HepG2 (cell line): ENCODE data around the gene INTS2. TPM values are rescaled to one million over a fixed set of nuclear protein-coding genes. Genes with fewer than 3 reads are reported as not detected.

Experiments used
- ASH2L ChIP-seq: fragments of 300-600, 200-600 bp; sonication (generic); IDR thresholded peaks from 2 replicates; pipeline ENCODE4 v1.7.0; 2017; ENCODE audit warnings: low read depth, mild to moderate bottlenecking, moderate library complexity, mixed read lengths, low read length; ENCODE audit not compliant: insufficient read length
- ATF6 ChIP-seq: sonication (generic); formaldehyde crosslinking; conservative IDR thresholded peaks from 2 replicates; pipeline ENCODE4 v1.4.0; 2020; ENCODE audit warnings: missing genetic modification reagents
- BCL6 ChIP-seq: IDR thresholded peaks from 2 replicates; pipeline ENCODE4 v1.6.1; 2016; ENCODE audit warnings: missing genetic modification reagents, missing compliant biosample characterization
- CREB1 ChIP-seq, 2 experiments: fragments of 450-650 bp in 1 of 2; IDR thresholded peaks; 2 replicates each; pipeline ENCODE4 v1.6.1; 2016 to 2017; ENCODE audit warnings: control low read depth in 1 of 2, mild to moderate bottlenecking in 1 of 2, missing compliant biosample characterization in 1 of 2, missing genetic modification characterization in 1 of 2
- EED ChIP-seq: sonication (generic); formaldehyde crosslinking; IDR thresholded peaks from 2 replicates; pipeline ENCODE4 v1.5.0; 2020; ENCODE audit warnings: mild to moderate bottlenecking, missing genetic modification reagents
- HNRNPH1 ChIP-seq: fragments of 200-400 bp; formaldehyde crosslinking; optimal IDR thresholded peaks from 2 replicates; pipeline ENCODE3; 2017; ENCODE audit warnings: mild to moderate bottlenecking, low read depth, low read length
- ISX ChIP-seq: sonication (generic); formaldehyde crosslinking; conservative IDR thresholded peaks from 2 replicates; pipeline ENCODE4 v1.5.0; 2020; ENCODE audit warnings: missing genetic modification reagents
- MED8 ChIP-seq: sonication (generic); formaldehyde crosslinking; IDR thresholded peaks from 2 replicates; pipeline ENCODE4 v1.8.1; 2023; ENCODE audit warnings: mild to moderate bottlenecking, missing genetic modification reagents; ENCODE audit not compliant: insufficient replicate concordance
- RBAK ChIP-seq: sonication (generic); formaldehyde crosslinking; IDR thresholded peaks from 2 replicates; pipeline ENCODE4 v1.5.1; 2020; ENCODE audit warnings: mild to moderate bottlenecking, missing genetic modification reagents
- SRSF4 ChIP-seq: fragments of 200-400 bp; formaldehyde crosslinking; IDR thresholded peaks from one replicate; pipeline ENCODE4 v1.6.1; 2018; ENCODE audit warnings: mild to moderate bottlenecking, low read depth, low read length, moderate library complexity; ENCODE audit not compliant: poor library complexity, severe bottlenecking
- SRSF9 ChIP-seq: fragments of 200-400 bp; formaldehyde crosslinking; IDR thresholded peaks from 2 replicates; pipeline ENCODE4 v1.6.1; 2018; ENCODE audit warnings: borderline replicate concordance, mild to moderate bottlenecking, low read depth, low read length; ENCODE audit not compliant: insufficient read depth, poor library complexity, severe bottlenecking
- ZFP36L2 ChIP-seq: sonication (generic); formaldehyde crosslinking; IDR thresholded peaks from 2 replicates; pipeline ENCODE4 v1.4.0; 2020; ENCODE audit warnings: missing genetic modification reagents
- ZFP41 ChIP-seq: sonication (generic); formaldehyde crosslinking; IDR thresholded peaks from 2 replicates; pipeline ENCODE4 v1.4.0; 2020; ENCODE audit warnings: mild to moderate bottlenecking, missing genetic modification reagents, borderline replicate concordance
- ZNF253 ChIP-seq: sonication (generic); formaldehyde crosslinking; IDR thresholded peaks from 2 replicates; pipeline ENCODE4 v1.8.0; 2022; ENCODE audit warnings: mild to moderate bottlenecking, missing genetic modification reagents, borderline replicate concordance
- ZNF510 ChIP-seq: sonication (generic); formaldehyde crosslinking; IDR thresholded peaks from 2 replicates; pipeline ENCODE4 v1.4.0; 2020; ENCODE audit warnings: low read depth, mild to moderate bottlenecking, missing genetic modification reagents
- ZNF550 ChIP-seq: sonication (generic); formaldehyde crosslinking; IDR thresholded peaks from 2 replicates; pipeline ENCODE4 v1.4.0; 2020; ENCODE audit warnings: mild to moderate bottlenecking, missing genetic modification reagents, borderline replicate concordance
- ZNF580 ChIP-seq: IDR thresholded peaks from 2 replicates; pipeline ENCODE4 v1.6.1; 2016; ENCODE audit warnings: low read depth, borderline replicate concordance
- ZNF781 ChIP-seq: sonication (generic); formaldehyde crosslinking; IDR thresholded peaks from 2 replicates; pipeline ENCODE4 v1.5.1; 2020; ENCODE audit warnings: borderline replicate concordance, mild to moderate bottlenecking, missing genetic modification reagents; ENCODE audit errors: not compliant biosample characterization
- ZNF878 ChIP-seq: sonication (generic); formaldehyde crosslinking; IDR thresholded peaks from 2 replicates; pipeline ENCODE4 v1.8.1; 2023; ENCODE audit warnings: mild to moderate bottlenecking, missing genetic modification reagents, moderate library complexity
- polyA plus RNA-seq, 8 experiments: library from polyadenylated mRNA; depleted of rRNA in 3 of 8; stranded (reverse) in 7 of 8; unstranded in 1 of 8; fragments of >200 nt; fragmentation: Illumina TruSeq in 4 of 8; extraction: Trizol in 4 of 8; gene quantifications; 2 replicates each; pipeline versions ENCODE4 v1.2.1 to v1.2.3, GENCODE V29; 2011 to 2016; ENCODE audit warnings: low read depth in 4 of 8, missing spikeins in 1 of 8, mixed read lengths in 1 of 8; ENCODE audit not compliant: insufficient read depth in 1 of 8
- total RNA-seq, 5 experiments: library from RNA; depleted of rRNA; stranded (reverse); fragments of >200 nt; fragmentation: Illumina TruSeq; extraction: Trizol; gene quantifications; 2 replicates each; pipeline ENCODE4 v1.2.3, GENCODE V29; 2016; ENCODE audit warnings: low read depth in 1 of 5
- TF ChIP-seq, protein P1 (sequence below): sonication (generic); formaldehyde crosslinking; IDR thresholded peaks from 2 replicates; pipeline ENCODE4 v1.4.0; 2020; ENCODE audit warnings: missing genetic modification reagents
- TF ChIP-seq, protein P2 (sequence below): sonication (generic); formaldehyde crosslinking; IDR thresholded peaks from 2 replicates; pipeline ENCODE4 v1.5.1; 2020; ENCODE audit warnings: missing genetic modification reagents, mild to moderate bottlenecking, borderline replicate concordance

The INTS2 gene
- total and polyA plus RNA-seq, 2 of the 13 experiments (the other 11 are each of a cell fraction or from before 2014, with no cell fraction given): 20.5 to 30.2 TPM

DNA sequence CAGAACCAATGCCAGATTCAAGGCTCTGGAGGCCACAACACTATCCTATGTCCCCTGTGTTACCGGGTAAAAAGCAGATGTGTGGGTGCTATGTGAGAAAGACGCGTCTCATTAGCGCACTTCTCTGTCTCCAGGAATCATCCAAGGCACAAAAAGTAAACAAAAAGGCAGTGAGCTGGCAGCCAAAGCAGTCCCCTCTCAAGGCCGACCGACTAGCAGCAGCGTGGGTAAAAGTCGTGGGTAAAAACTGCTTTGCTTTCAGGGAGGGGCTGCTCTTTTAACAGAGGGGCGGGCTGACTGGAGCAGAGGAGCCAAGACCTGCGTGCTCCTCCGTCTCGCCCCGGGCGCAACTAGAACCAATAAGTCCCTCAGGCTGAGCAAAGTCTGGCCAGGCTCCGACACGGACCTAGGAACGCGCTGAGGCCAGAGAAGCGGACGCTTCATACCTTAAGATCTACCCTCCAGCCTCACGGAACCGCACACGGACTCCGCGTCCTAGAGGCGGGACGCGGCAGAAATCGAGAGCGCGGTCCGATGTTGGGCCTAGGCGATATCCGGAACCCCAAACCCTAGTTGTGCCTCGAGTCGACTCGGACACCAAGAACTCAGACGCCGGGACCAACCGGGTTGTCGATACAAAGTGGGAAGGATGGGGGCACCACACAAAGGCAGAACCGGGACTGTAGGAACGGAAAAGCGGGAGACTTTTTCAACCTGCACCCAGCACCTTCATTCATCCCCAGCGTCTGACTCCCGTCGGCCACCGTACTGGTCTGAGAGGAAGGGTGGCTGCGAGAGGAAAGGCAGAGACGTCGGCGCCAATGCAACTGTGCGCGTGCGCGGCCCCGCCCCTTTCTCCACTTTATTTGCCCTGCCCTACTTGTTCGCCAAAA lies at the start of gene INTS2 (continued):
- TF ChIP-seq, protein P1, sequence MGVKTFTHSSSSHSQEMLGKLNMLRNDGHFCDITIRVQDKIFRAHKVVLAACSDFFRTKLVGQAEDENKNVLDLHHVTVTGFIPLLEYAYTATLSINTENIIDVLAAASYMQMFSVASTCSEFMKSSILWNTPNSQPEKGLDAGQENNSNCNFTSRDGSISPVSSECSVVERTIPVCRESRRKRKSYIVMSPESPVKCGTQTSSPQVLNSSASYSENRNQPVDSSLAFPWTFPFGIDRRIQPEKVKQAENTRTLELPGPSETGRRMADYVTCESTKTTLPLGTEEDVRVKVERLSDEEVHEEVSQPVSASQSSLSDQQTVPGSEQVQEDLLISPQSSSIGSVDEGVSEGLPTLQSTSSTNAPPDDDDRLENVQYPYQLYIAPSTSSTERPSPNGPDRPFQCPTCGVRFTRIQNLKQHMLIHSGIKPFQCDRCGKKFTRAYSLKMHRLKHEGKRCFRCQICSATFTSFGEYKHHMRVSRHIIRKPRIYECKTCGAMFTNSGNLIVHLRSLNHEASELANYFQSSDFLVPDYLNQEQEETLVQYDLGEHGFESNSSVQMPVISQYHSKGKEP (CRISPR knock-in tag): peak; percentile 30; the same call in 1 of the 2 replicates
- TF ChIP-seq ZNF878: peak; percentile 75; the same call in 1 of the 2 replicates
- TF ChIP-seq ZNF550: peak; percentile 98
- TF ChIP-seq ZFP36L2 (CRISPR knock-in tag): no peak; the same call in 1 of the 2 replicates
- no peak for TF ChIP-seq CREB1 (IDR thresholded peaks at IDR 0.05)
- TF ChIP-seq CREB1 (CRISPR knock-in tag; IDR thresholded peaks at IDR 0.05): no peak; the same call in 1 of the 2 replicates
- TF ChIP-seq ZFP41 (CRISPR knock-in tag): peak; percentile 48; the same call in 1 of the 2 replicates
- peak; percentile 51 for TF ChIP-seq HNRNPH1
- peak; percentile 95 for TF ChIP-seq EED
- TF ChIP-seq ZNF781: peak; percentile 96
- TF ChIP-seq ZNF510 (CRISPR knock-in tag): peak; percentile 96; the same call in 1 of the 2 replicates
- TF ChIP-seq, protein P2, sequence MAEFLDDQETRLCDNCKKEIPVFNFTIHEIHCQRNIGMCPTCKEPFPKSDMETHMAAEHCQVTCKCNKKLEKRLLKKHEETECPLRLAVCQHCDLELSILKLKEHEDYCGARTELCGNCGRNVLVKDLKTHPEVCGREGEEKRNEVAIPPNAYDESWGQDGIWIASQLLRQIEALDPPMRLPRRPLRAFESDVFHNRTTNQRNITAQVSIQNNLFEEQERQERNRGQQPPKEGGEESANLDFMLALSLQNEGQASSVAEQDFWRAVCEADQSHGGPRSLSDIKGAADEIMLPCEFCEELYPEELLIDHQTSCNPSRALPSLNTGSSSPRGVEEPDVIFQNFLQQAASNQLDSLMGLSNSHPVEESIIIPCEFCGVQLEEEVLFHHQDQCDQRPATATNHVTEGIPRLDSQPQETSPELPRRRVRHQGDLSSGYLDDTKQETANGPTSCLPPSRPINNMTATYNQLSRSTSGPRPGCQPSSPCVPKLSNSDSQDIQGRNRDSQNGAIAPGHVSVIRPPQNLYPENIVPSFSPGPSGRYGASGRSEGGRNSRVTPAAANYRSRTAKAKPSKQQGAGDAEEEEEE (CRISPR knock-in tag): no peak
- no peak for TF ChIP-seq SRSF9
- TF ChIP-seq ATF6 (CRISPR knock-in tag): no peak
- TF ChIP-seq ISX: peak; percentile 73; the same call in 1 of the 2 replicates
- no peak for TF ChIP-seq SRSF4
- peak; percentile 44 for TF ChIP-seq MED8 (CRISPR knock-in tag)
- TF ChIP-seq ASH2L: peak; percentile 100
- TF ChIP-seq RBAK (CRISPR knock-in tag): no peak
- TF ChIP-seq ZNF253: peak; percentile 40; the same call in 1 of the 2 replicates
- TF ChIP-seq ZNF580: peak; percentile 94
- peak; percentile 66 for TF ChIP-seq BCL6 (CRISPR knock-in tag)
